NB4 (cell line): ENCODE results near the gene CEP128.

Source experiments
- DNase-seq: peaks from one replicate; pipeline ENCODE4 v3.0.0; 2010; ENCODE audit warnings: low read depth
- H3K4me3 ChIP-seq: one replicate; pipeline ENCODE4 v1.5.1; 2011; ENCODE audit warnings: mild to moderate bottlenecking, low read depth, low read length, moderate library complexity
- MYC ChIP-seq: IDR thresholded peaks from 2 replicates; pipeline ENCODE4 v1.6.1; 2011; ENCODE audit warnings: low read depth, low read length
- POLR2A ChIP-seq: IDR thresholded peaks from 2 replicates; pipeline ENCODE4 v1.6.1; 2011; ENCODE audit warnings: mild to moderate bottlenecking; ENCODE audit not compliant: insufficient read length; ENCODE audit errors: extremely low read depth
- TF ChIP-seq, protein P1 (sequence below): IDR thresholded peaks from 2 replicates; pipeline ENCODE4 v1.6.1; 2011; ENCODE audit warnings: low read depth, low read length
- TF ChIP-seq, protein P2 (sequence below): IDR thresholded peaks from one replicate; pipeline ENCODE4 v1.5.1; 2012; ENCODE audit warnings: low read depth, low read length

The CEP128 gene

DNA sequence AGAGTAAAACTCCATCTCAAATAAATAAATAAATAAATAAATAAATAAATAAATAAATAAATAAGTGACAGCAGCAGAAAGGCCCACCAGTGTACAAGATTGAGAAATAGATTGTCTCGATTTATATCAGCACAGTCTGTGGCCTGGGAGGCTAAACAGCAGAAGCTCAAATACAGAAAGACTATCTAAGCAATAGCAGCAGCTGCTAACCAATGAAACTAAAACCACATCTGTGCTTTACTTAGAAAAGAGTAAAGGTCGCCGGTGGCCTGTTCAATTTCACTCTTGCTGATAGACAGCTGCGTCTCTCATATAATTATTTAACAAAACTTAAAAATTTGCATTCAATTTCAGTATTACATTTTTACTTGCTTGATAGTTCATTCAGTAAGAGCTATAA is 325.7 kb downstream of the CEP128 start:
- TF ChIP-seq MYC (no peak), POLR2A (no peak)
- TF ChIP-seq, protein P1, sequence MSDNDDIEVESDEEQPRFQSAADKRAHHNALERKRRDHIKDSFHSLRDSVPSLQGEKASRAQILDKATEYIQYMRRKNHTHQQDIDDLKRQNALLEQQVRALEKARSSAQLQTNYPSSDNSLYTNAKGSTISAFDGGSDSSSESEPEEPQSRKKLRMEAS, result no peak
- TF ChIP-seq, protein P2, sequence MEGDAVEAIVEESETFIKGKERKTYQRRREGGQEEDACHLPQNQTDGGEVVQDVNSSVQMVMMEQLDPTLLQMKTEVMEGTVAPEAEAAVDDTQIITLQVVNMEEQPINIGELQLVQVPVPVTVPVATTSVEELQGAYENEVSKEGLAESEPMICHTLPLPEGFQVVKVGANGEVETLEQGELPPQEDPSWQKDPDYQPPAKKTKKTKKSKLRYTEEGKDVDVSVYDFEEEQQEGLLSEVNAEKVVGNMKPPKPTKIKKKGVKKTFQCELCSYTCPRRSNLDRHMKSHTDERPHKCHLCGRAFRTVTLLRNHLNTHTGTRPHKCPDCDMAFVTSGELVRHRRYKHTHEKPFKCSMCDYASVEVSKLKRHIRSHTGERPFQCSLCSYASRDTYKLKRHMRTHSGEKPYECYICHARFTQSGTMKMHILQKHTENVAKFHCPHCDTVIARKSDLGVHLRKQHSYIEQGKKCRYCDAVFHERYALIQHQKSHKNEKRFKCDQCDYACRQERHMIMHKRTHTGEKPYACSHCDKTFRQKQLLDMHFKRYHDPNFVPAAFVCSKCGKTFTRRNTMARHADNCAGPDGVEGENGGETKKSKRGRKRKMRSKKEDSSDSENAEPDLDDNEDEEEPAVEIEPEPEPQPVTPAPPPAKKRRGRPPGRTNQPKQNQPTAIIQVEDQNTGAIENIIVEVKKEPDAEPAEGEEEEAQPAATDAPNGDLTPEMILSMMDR, result no peak
- H3K4me3 ChIP-seq, result no peak overlapping the region
- DNase-seq, result no peak

DNA sequence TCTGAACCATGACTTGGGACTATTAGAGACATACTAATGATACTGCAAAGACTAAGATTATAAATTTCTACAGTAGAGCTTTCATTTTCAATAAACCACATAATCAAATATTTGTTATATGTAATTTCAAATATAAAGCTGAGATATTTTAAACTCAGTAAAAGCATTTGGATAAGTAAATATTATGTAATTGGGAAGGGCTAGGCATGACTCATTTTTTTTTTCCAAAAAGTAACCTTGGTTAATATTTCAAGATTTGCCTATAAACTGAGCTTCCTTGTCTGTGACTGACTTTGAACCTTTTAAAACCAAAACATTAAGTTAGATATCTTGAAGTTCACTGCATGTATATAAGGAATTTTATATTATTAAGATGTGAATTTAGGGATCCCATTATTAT is 332.5 kb downstream of the CEP128 start:
- H3K4me3 ChIP-seq, result no peak overlapping the region
- DNase-seq, result no peak
- TF ChIP-seq MYC, result no peak
- TF ChIP-seq, protein P2, result no peak
- no peak for TF ChIP-seq POLR2A
- TF ChIP-seq, protein P1, result no peak

DNA sequence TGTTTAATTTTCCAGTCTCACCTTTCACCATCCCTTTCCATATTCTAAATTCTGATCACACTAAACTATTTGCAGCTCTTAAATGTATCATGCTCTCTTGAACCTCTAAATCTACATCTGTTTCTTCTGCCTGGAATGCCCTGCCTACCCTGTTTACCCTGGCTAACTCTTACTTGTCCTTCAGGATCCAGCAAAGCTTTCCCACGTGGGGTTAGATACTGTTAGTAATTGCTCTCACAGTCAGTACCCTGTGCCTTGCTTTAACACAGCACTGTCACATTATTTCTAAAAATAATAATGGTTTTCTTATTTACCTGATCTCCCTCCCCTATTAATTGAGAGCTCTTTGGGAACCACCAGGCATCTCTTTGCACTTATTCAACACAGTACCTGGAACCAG is 333.0 kb downstream of the CEP128 start:
- DNase-seq, result no peak
- TF ChIP-seq, protein P2, result no peak
- TF ChIP-seq, protein P1, result no peak
- TF ChIP-seq POLR2A (no peak), MYC (no peak)
- H3K4me3 ChIP-seq, result no peak overlapping the region

DNA sequence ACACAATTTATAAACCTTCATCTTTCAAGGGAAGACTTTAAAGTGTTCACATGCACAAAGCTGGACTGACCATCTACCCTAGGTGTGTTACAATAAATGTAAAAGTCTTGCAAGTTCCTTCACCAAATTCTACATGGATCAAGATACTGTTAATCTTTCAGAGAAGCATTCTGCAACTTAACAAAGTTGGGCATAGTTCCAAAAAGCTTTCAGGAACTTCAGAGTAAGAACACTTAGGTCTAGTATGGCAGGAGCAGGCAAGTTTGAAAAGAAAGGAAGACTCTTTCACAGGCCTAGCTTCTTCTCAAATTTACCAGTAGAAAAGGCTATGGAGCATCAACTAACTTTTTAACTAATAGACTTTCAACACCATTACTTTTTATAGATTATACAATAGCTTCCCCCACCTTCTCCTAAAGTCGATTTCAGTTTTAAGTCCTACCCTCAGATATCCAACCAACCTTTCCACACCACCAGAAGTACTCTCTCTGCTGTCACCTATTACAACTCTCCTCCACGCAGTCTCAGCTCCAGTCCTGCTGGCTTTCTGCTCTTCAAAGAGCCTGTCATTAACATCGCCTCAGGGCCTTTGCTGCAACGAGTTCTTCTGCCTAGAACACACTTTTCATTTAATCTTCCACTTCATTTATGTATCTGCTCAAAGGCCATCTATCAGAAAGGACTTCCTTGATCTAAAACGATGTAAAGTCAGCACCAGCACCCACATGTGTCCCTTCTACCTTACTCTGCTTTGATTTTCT is 333.9 kb downstream of the CEP128 start:
- no peak overlapping the region for H3K4me3 ChIP-seq
- no peak for DNase-seq
- TF ChIP-seq MYC (no peak), POLR2A (no peak)
- TF ChIP-seq, protein P2, result no peak
- TF ChIP-seq, protein P1, result no peak

DNA sequence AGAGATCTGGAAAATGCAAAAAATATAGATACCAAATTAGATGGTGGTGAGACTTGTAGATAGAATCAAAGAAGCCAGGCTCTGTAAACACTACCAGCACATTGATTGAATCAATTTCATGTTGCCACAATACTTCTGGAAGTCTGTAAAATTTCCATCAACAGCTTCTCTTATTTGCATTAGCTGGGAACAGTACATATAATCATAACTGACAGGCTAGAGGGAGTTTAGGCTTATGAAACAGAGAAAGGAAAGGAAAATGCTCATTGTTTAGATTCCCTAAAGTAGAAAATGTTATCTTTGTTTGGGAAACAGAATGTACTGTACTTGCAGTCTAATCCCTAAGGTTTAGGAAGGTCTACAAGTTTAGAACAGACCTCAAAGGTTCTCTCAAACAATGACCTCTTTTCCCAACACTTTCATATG is 335.2 kb downstream of the CEP128 start:
- H3K4me3 ChIP-seq, result no peak overlapping the region
- DNase-seq, result no peak
- TF ChIP-seq POLR2A, result no peak
- TF ChIP-seq, protein P2, result no peak
- TF ChIP-seq, protein P1, result no peak
- no peak for TF ChIP-seq MYC
